ENCODE measurements around the gene TMC1.

- no peak for TF ChIP-seq CTCF (IDR thresholded peaks at IDR 0.05 in 4 of 5, conservative IDR thresholded peaks at IDR 0.05 in 1 of 5)
- TF ChIP-seq POLR2A (IDR thresholded peaks at IDR 0.05): peak in 1 of 2 donors; percentile 45
These were observed 3.6 kb downstream of the TMC1 start for GRCh38 chr9:72524820-72525540.
